ENCODE results near the gene ADRA1B.

The ADRA1B gene

GRCh38 chr5:160018945-160019625 is 102.8 kb downstream of the ADRA1B start:
- Histone ChIP-seq H3K36me3 (ENCODE audit: control insufficient read depth, insufficient read depth, low read length) (no peaks in the 10 kb centered on the region), H3K4me1 (ENCODE audit: control insufficient read depth, insufficient read depth, low read length) (peaks cover 7% of the 10 kb centered on the region)

GRCh38 chr5:160020266-160020770 is 104.0 kb downstream of the ADRA1B start:
- Histone ChIP-seq H3K4me1 (ENCODE audit: control insufficient read depth, insufficient read depth, low read length) (peaks cover 7% of the 10 kb centered on the region), H3K27me3 (ENCODE audit: control insufficient read depth, insufficient read depth, low read length) (no peaks in the 10 kb centered on the region), H3K9ac (ENCODE audit: low read length) (no peak overlapping the region), H3K36me3 (ENCODE audit: control insufficient read depth, insufficient read depth, low read length) (no peaks in the 10 kb centered on the region), H3K9me3 (ENCODE audit: control insufficient read depth, low read length) (no peaks in the 10 kb centered on the region), H3K4me3 (ENCODE audit: low read length) (no peak overlapping the region)

More at GRCh38 chr5:160018945-160019625, 102.8 kb downstream of the ADRA1B start:
- Histone ChIP-seq H3K9me3 (ENCODE audit: control insufficient read depth, low read length) (no peaks in the 10 kb centered on the region), H3K27me3 (ENCODE audit: control insufficient read depth, insufficient read depth, low read length) (no peaks in the 10 kb centered on the region), H3K4me3 (ENCODE audit: low read length) (no peak overlapping the region), H3K9ac (ENCODE audit: low read length) (no peak overlapping the region)

GRCh38 chr5:160020964-160021363 is 104.7 kb downstream of the ADRA1B start:
- Histone ChIP-seq H3K27me3 (ENCODE audit: control insufficient read depth, insufficient read depth, low read length) (no peaks in the 10 kb centered on the region), H3K4me1 (ENCODE audit: control insufficient read depth, insufficient read depth, low read length) (peaks cover 7% of the 10 kb centered on the region), H3K36me3 (ENCODE audit: control insufficient read depth, insufficient read depth, low read length) (no peaks in the 10 kb centered on the region), H3K9me3 (ENCODE audit: control insufficient read depth, low read length) (no peaks in the 10 kb centered on the region), H3K4me3 (ENCODE audit: low read length) (no peak overlapping the region), H3K9ac (ENCODE audit: low read length) (no peak overlapping the region)

- Histone ChIP-seq H3K36me3 (ENCODE audit: control insufficient read depth, insufficient read depth, low read length) (no peaks in the 10 kb centered on the region), H3K4me3 (ENCODE audit: low read length) (no peak overlapping the region), H3K4me1 (ENCODE audit: control insufficient read depth, insufficient read depth, low read length) (peaks cover 7% of the 10 kb centered on the region), H3K9ac (ENCODE audit: low read length) (no peak overlapping the region), H3K9me3 (ENCODE audit: control insufficient read depth, low read length) (no peaks in the 10 kb centered on the region), H3K27me3 (ENCODE audit: control insufficient read depth, insufficient read depth, low read length) (no peaks in the 10 kb centered on the region)
Measured at GRCh38 chr5:160021831-160022446, 105.7 kb downstream of the ADRA1B start.

Measured in mucosa of stomach (tissue), 1 donor.